CD4-positive, alpha-beta T cell (primary cell): ENCODE results near the gene SHLD1. TPM values are rescaled to one million over a fixed set of nuclear protein-coding genes. Genes with fewer than 3 reads are reported as not detected.

Experiments used
- ATAC-seq: fragments of 200-7000 bp; cut with Tn5 transposase; one replicate; pipeline ENCODE4 v1.10.0; 2022; ENCODE audit warnings: mild to moderate bottlenecking; ENCODE audit not compliant: poor library complexity
- CTCF ChIA-PET: fragments of 350-600 bp; sonication (Branson Sonifier 250); formaldehyde crosslinking; loops from one replicate; lab custom pipeline; 2021; ENCODE audit warnings: antibody characterized with exemption, inconsistent platforms; lab: Charles Lee
- POLR2A ChIA-PET: fragments of 350-600 bp; sonication (Branson Sonifier 250); formaldehyde crosslinking; loops from one replicate; lab custom pipeline; 2021; ENCODE audit warnings: antibody characterized with exemption, inconsistent platforms; lab: Charles Lee
- DNase-seq, 14 experiments: peaks; one replicate each; pipeline ENCODE4 v3.0.0-alpha.2; 2013 to 2020; ENCODE audit warnings: mixed read lengths in 2 of 14
- H3K27ac ChIP-seq, 2 donors: one replicate each; pipeline versions ENCODE4 v1.5.1 to v1.7.0; 2013; ENCODE audit warnings: low read length in 2 of 2, low read depth in 1 of 2, mild to moderate bottlenecking in 1 of 2
- H3K27me3 ChIP-seq, 2 experiments: 1 replicate in 1 of 2; 2 replicates in 1 of 2; pipeline versions ENCODE4 v1.6.1 to v1.7.0; 2013; ENCODE audit warnings: low read length in 2 of 2, control low read depth in 1 of 2, mild to moderate bottlenecking in 1 of 2, moderate library complexity in 1 of 2; ENCODE audit not compliant: insufficient read depth in 2 of 2, control insufficient read depth in 1 of 2
- H3K36me3 ChIP-seq: one replicate; pipeline ENCODE4 v1.6.1; 2013; ENCODE audit warnings: low read length, control low read depth; ENCODE audit not compliant: insufficient read depth
- H3K4me1 ChIP-seq: one replicate; pipeline ENCODE4 v1.6.1; 2013; ENCODE audit warnings: low read length, control low read depth; ENCODE audit not compliant: insufficient read depth
- H3K4me3 ChIP-seq: one replicate; pipeline ENCODE4 v1.5.1; 2013; ENCODE audit warnings: mild to moderate bottlenecking, low read length, moderate library complexity
- H3K9me3 ChIP-seq, 2 experiments: 1 replicate in 1 of 2; 2 replicates in 1 of 2; pipeline versions ENCODE4 v1.6.1 to v1.7.0; 2013; ENCODE audit warnings: low read length in 2 of 2, mild to moderate bottlenecking in 2 of 2, control low read depth in 1 of 2, moderate library complexity in 1 of 2; ENCODE audit not compliant: control insufficient read depth in 1 of 2, insufficient read depth in 1 of 2
- H3K27ac Mint-ChIP-seq: one replicate; pipeline ENCODE4 v1.8.0; 2020; ENCODE audit warnings: mixed read lengths
- H3K27me3 Mint-ChIP-seq: one replicate; pipeline ENCODE4 v1.8.0; 2021; ENCODE audit warnings: mixed read lengths
- H3K36me3 Mint-ChIP-seq: one replicate; pipeline ENCODE4 v1.8.0; 2021; ENCODE audit warnings: low read depth, mixed read lengths
- H3K4me1 Mint-ChIP-seq: one replicate; pipeline ENCODE4 v1.8.0; 2021; ENCODE audit warnings: low read depth, mixed read lengths
- H3K4me3 Mint-ChIP-seq: one replicate; pipeline ENCODE4 v1.8.0; 2020; ENCODE audit warnings: mild to moderate bottlenecking, mixed read lengths
- H3K9me3 Mint-ChIP-seq: one replicate; pipeline ENCODE4 v1.8.0; 2020; ENCODE audit warnings: mixed read lengths
- intact Hi-C, 2 experiments: fragments of 100-400 bp; cut with DNase I in 1 of 2; cut with micrococcal nuclease in 1 of 2; formaldehyde crosslinking; loops; one replicate each; pipeline versions ENCODE4 v1.15.1 to v1.9.0; 2023 to 2025; cut with DNase I, micrococcal nuclease
- total RNA-seq, 174 experiments: library from RNA in 2 of 174; stranded (reverse) in 2 of 174; gene quantifications; one replicate each; pipeline ENCODE4 v1.2.3 and lab custom pipeline; 2021 to 2026
- TF ChIP-seq, protein P1 (sequence below): fragments of 200-600 bp; IDR thresholded peaks from one replicate; pipeline ENCODE4 v1.8.0; 2022; ENCODE audit warnings: antibody characterized with exemption, mild to moderate bottlenecking

SHLD1 gene
- total RNA-seq, 2 experiments from 2014 or later, result 7.0 to 7.3 TPM

GRCh38 chr20:5882166-5882565, 132.0 kb downstream of the SHLD1 start:
- ATAC-seq (no peak), DNase-seq (no peak)
- no peaks in the 10 kb centered on the region for H3K4me1 ChIP-seq
- peaks cover 6% of the 10 kb centered on the region for H3K4me1 Mint-ChIP-seq
- no peaks in the 10 kb centered on the region for H3K36me3 ChIP-seq
- intact Hi-C loops, result no loop called here
- no peak overlapping the region for H3K4me3 ChIP-seq
- H3K27me3 ChIP-seq, result no peaks in the 10 kb centered on the region
- no peaks in the 10 kb centered on the region for H3K36me3 Mint-ChIP-seq
- no peaks in the 10 kb centered on the region for H3K9me3 Mint-ChIP-seq
- POLR2A ChIA-PET, result no interaction called here
- no peaks in the 10 kb centered on the region for H3K9me3 ChIP-seq
- H3K27ac ChIP-seq, result no peak overlapping the region
- H3K27ac Mint-ChIP-seq, result no peak overlapping the region
- H3K4me3 Mint-ChIP-seq, result no peak overlapping the region
- CTCF ChIA-PET, result interaction anchor here (1.4 kb wide), 1 partner anchor 18 kb away, joined by 3 read pairs; no protein-coding TSS in a partner anchor
- TF ChIP-seq, protein P1, sequence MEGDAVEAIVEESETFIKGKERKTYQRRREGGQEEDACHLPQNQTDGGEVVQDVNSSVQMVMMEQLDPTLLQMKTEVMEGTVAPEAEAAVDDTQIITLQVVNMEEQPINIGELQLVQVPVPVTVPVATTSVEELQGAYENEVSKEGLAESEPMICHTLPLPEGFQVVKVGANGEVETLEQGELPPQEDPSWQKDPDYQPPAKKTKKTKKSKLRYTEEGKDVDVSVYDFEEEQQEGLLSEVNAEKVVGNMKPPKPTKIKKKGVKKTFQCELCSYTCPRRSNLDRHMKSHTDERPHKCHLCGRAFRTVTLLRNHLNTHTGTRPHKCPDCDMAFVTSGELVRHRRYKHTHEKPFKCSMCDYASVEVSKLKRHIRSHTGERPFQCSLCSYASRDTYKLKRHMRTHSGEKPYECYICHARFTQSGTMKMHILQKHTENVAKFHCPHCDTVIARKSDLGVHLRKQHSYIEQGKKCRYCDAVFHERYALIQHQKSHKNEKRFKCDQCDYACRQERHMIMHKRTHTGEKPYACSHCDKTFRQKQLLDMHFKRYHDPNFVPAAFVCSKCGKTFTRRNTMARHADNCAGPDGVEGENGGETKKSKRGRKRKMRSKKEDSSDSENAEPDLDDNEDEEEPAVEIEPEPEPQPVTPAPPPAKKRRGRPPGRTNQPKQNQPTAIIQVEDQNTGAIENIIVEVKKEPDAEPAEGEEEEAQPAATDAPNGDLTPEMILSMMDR, result no peak
- H3K27me3 Mint-ChIP-seq, result no peaks in the 10 kb centered on the region

DNA sequence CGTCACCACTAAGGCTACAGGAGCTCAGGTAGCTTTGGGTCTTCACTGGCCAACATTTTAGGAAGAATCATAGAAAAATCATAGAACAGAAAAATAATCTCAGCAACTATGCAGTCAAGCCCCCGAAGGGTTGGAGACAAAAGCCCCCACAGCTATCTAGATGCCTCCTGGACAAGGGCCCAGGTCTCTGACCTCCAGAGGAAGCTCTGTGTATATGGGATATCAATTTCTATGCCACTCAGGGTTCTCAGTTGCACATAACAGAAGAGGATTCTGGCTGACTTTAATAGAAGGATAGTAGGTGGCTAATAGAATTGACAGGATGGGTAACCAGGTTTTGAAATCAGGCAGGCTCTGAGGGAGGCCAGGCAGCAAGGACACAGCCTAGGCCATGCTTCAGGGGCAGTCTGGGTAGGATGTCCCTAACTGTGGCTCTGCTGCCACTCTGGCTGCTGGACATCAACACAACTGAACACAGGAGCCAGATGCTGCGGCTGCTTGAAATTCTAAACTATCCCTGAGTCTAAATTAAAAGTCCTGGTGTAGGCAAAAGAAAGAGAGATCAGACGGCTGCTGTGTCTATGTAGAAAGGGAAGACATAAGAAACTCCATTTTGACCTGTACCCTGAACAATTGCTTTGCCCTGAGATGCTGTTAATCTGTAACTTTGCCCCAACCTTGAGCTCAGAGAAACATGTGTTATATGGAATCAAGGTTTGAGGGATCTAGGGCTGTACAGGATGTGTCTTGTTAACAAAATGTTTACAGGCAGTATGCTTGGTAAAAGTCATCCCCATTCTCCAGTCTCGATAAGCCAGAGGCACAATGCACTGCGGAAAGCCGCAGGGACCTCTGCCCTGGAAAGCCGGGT, 134.5 kb downstream of the SHLD1 start:
- Mint-ChIP-seq H3K27ac (no peak overlapping the region), H3K36me3 (no peaks in the 10 kb centered on the region), H3K4me1 (peaks cover 6% of the 10 kb centered on the region), H3K9me3 (no peaks in the 10 kb centered on the region), H3K4me3 (no peak overlapping the region), H3K27me3 (no peaks in the 10 kb centered on the region)
- H3K4me1 ChIP-seq, result no peaks in the 10 kb centered on the region
- TF ChIP-seq, protein P1, result no peak
- ChIA-PET CTCF (no interaction called here), POLR2A (no interaction called here)
- H3K27me3 ChIP-seq, result no peaks in the 10 kb centered on the region
- no peaks in the 10 kb centered on the region for H3K36me3 ChIP-seq
- DNase-seq, result no peak
- ATAC-seq, result no peak
- H3K4me3 ChIP-seq, result no peak overlapping the region
- no peaks in the 10 kb centered on the region for H3K9me3 ChIP-seq
- intact Hi-C loops, result no loop called here
- no peak overlapping the region for H3K27ac ChIP-seq

GRCh38 chr20:5885866-5886265, 135.7 kb downstream of the SHLD1 start:
- Mint-ChIP-seq H3K9me3 (no peaks in the 10 kb centered on the region), H3K4me3 (no peak overlapping the region), H3K4me1 (peaks cover 6% of the 10 kb centered on the region), H3K27me3 (no peaks in the 10 kb centered on the region), H3K36me3 (no peaks in the 10 kb centered on the region), H3K27ac (no peak overlapping the region)
- H3K4me1 ChIP-seq, result no peaks in the 10 kb centered on the region
- CTCF ChIA-PET, result no interaction called here
- ATAC-seq, result no peak
- POLR2A ChIA-PET, result no interaction called here
- DNase-seq, result no peak
- H3K9me3 ChIP-seq, result no peaks in the 10 kb centered on the region
- no peaks in the 10 kb centered on the region for H3K27me3 ChIP-seq
- no peaks in the 10 kb centered on the region for H3K36me3 ChIP-seq
- no peak overlapping the region for H3K4me3 ChIP-seq
- TF ChIP-seq, protein P1, result no peak
- H3K27ac ChIP-seq, result no peak overlapping the region
- intact Hi-C loops, result no loop called here
